ENCODE results near the gene DCAF17. TPM values are rescaled to one million over a fixed set of nuclear protein-coding genes. Genes with fewer than 3 reads are reported as not detected.

The DCAF17 gene
- total and polyA plus RNA-seq, 2 of the 13 experiments (the other 11 are each of a cell fraction or from before 2014, with no cell fraction given): 13.7 to 30.0 TPM

- TF ChIP-seq ZNF776 (CRISPR knock-in tag; IDR thresholded peaks at IDR 0.05): no peak
- peak in 1 of 2 experiments; percentile 5; a peak in 1 of 4 replicates for TF ChIP-seq ATF4 (CRISPR knock-in tag; IDR thresholded peaks at IDR 0.05)
- TF ChIP-seq ZNF431 (CRISPR knock-in tag; IDR thresholded peaks at IDR 0.05; ENCODE audit: borderline replicate concordance, low read depth): no peak
- peak; percentile 58 for TF ChIP-seq KMT2B (CRISPR knock-in tag; IDR thresholded peaks at IDR 0.05)
- 0 out of 2 replicates have a peak, but pooled peaks have one; percentile 19 for TF ChIP-seq BCL6 (CRISPR knock-in tag; IDR thresholded peaks at IDR 0.05)
- peak; percentile 40; the same call in 1 of the 2 replicates for TF ChIP-seq SOX5 (CRISPR knock-in tag; IDR thresholded peaks at IDR 0.05; ENCODE audit: borderline replicate concordance)
- TF ChIP-seq MED13 (CRISPR knock-in tag; IDR thresholded peaks at IDR 0.05): no peak
- peak; percentile 68; the same call in 1 of the 2 replicates for TF ChIP-seq PPARG (CRISPR knock-in tag; conservative IDR thresholded peaks at IDR 0.05)
- TF ChIP-seq JUND (CRISPR knock-in tag; IDR thresholded peaks at IDR 0.05): no peak
- TF ChIP-seq MEF2D (CRISPR knock-in tag; IDR thresholded peaks at IDR 0.05): 0 out of 2 replicates have a peak, but pooled peaks have one; percentile 31
- TF ChIP-seq ZNF577 (CRISPR knock-in tag; IDR thresholded peaks at IDR 0.05; ENCODE audit: borderline replicate concordance, low read depth): no peak
- no peak for TF ChIP-seq ZHX2 (IDR thresholded peaks at IDR 0.05; ENCODE audit: low read depth)
- no peak for TF ChIP-seq ZHX2 (CRISPR knock-in tag; IDR thresholded peaks at IDR 0.05; ENCODE audit: borderline replicate concordance)
- TF ChIP-seq NR3C1 (CRISPR knock-in tag; IDR thresholded peaks at IDR 0.05): no peak
- no peak for TF ChIP-seq ZBTB39 (CRISPR knock-in tag; IDR thresholded peaks at IDR 0.05)
- no peak for TF ChIP-seq SPEN (CRISPR knock-in tag; IDR thresholded peaks at IDR 0.05; ENCODE audit: low read depth)
- TF ChIP-seq MXD4 (CRISPR knock-in tag; IDR thresholded peaks at IDR 0.05): peak; percentile 75; the same call in 1 of the 2 replicates
- TF ChIP-seq THYN1 (CRISPR knock-in tag; IDR thresholded peaks at IDR 0.05; ENCODE audit: borderline replicate concordance, low read depth): 0 out of 2 replicates have a peak, but pooled peaks have one; percentile 21
- no peak for TF ChIP-seq GPN1 (CRISPR knock-in tag; IDR thresholded peaks at IDR 0.05; ENCODE audit: borderline replicate concordance)
These were observed 17.8 kb upstream of the DCAF17 start (continued) for GRCh38 chr2:171416009-171416926.
